GM12878 (cell line): ENCODE results near the gene TAS2R13. TPM values are rescaled to one million over a fixed set of nuclear protein-coding genes. Genes with fewer than 3 reads are reported as not detected.

ENCODE experiments used
- ATAC-seq: fragments of 200-7000 bp; cut with Tn5 transposase; 3 replicates; pipeline ENCODE4 v1.9.1; 2020; ENCODE audit warnings: mild to moderate bottlenecking, moderate library complexity
- BruUV-seq: library from RNA; stranded (reverse); fragments of 400-500 nt; replicated peaks from 2 replicates; lab custom pipeline; 2021; lab: Mats Ljungman, UMichigan
- CTCF ChIA-PET: fragments of 300-600 bp; sonication (Branson Sonifier 250); formaldehyde crosslinking; extraction: SDS; loops from one replicate; lab custom pipeline; 2021; ENCODE audit warnings: inconsistent platforms; lab: Yijun Ruan, JAX
- POLR2A ChIA-PET: fragments of 350-600 bp; formaldehyde crosslinking; extraction: SDS; loops from one replicate; lab custom pipeline; 2021; ENCODE audit warnings: inconsistent platforms; lab: Charles Lee
- RAD21 ChIA-PET: fragments of 300-600 bp; sonication (Branson Sonifier 250); formaldehyde crosslinking; loops from one replicate; lab custom pipeline; 2023; ENCODE audit warnings: antibody characterized with exemption; ENCODE audit not compliant: unreplicated experiment; lab: Charles Lee
- SMC1A ChIA-PET: fragments of 300-600 bp; sonication (Branson Sonifier 250); formaldehyde crosslinking; loops from one replicate; lab custom pipeline; 2023; ENCODE audit not compliant: unreplicated experiment, uncharacterized antibody; lab: Charles Lee
- DNase-seq: peaks from one replicate; pipeline ENCODE4 v3.0.0-alpha.2; 2011; ENCODE audit warnings: low read depth, low spot score
- FAIRE-seq: peaks from 3 replicates; lab custom pipeline; 2011; peaks lifted over from hg19 to GRCh38; lab: Jason Lieb, UNC
- H2AFZ ChIP-seq: 2 replicates; pipeline ENCODE4 v1.6.0; 2011; ENCODE audit warnings: low read depth, low read length, control low read depth; ENCODE audit not compliant: control insufficient read depth
- H3K27ac ChIP-seq: 2 replicates; pipeline ENCODE4 v1.5.1; 2011; ENCODE audit warnings: control low read depth; ENCODE audit not compliant: control insufficient read depth, insufficient read depth
- H3K27me3 ChIP-seq, 2 experiments: replicated peaks in 1 of 2; 2 replicates each; pipeline versions ENCODE4 v1.6.0 to v1.6.1; 2011; ENCODE audit warnings: low read length in 1 of 2; ENCODE audit not compliant: control insufficient read depth in 2 of 2, insufficient read depth in 2 of 2
- H3K36me3 ChIP-seq, 2 experiments: 2 replicates each; pipeline ENCODE4 v1.5.1; 2011; ENCODE audit warnings: low read length in 1 of 2; ENCODE audit not compliant: control insufficient read depth in 2 of 2, insufficient read depth in 2 of 2
- H3K4me1 ChIP-seq: 2 replicates; pipeline ENCODE4 v1.6.1; 2011; ENCODE audit warnings: mild to moderate bottlenecking, low read length, moderate library complexity, mixed read lengths; ENCODE audit not compliant: control insufficient read depth, insufficient read depth
- H3K4me2 ChIP-seq: 2 replicates; pipeline ENCODE4 v1.6.0; 2011; ENCODE audit warnings: control low read depth; ENCODE audit not compliant: control insufficient read depth, insufficient read depth
- H3K4me3 ChIP-seq: fragments of 200-600 bp; sonication (generic); 2 replicates; pipeline ENCODE4 v1.5.1; 2016
- H3K79me2 ChIP-seq: 2 replicates; pipeline ENCODE4 v1.6.0; 2011; ENCODE audit warnings: low read length; ENCODE audit not compliant: control insufficient read depth, insufficient read depth
- H3K9ac ChIP-seq: 2 replicates; pipeline ENCODE4 v1.8.0; 2011; ENCODE audit warnings: low read length, control low read depth, mixed read lengths; ENCODE audit not compliant: control insufficient read depth, insufficient read depth
- H3K9me3 ChIP-seq: replicated peaks from 3 replicates; pipeline ENCODE4 v1.5.1; 2011; ENCODE audit warnings: mild to moderate bottlenecking, low read length; ENCODE audit not compliant: control insufficient read depth, insufficient read depth
- H4K20me1 ChIP-seq: 2 replicates; pipeline ENCODE4 v1.6.0; 2011; ENCODE audit not compliant: control insufficient read depth, insufficient read depth
- EP300 ChIP-seq, 2 experiments: fragments of 150-350 bp in 1 of 2; IDR thresholded peaks; 2 replicates each; pipeline ENCODE4 v1.6.1; 2011 to 2012; ENCODE audit warnings: low read depth in 2 of 2, low read length in 2 of 2, borderline replicate concordance in 1 of 2, improper control_type of control experiment in 1 of 2, inconsistent platforms in 1 of 2; ENCODE audit not compliant: control insufficient read depth in 1 of 2
- GABPA ChIP-seq: IDR thresholded peaks from 2 replicates; pipeline ENCODE4 v1.6.1; 2014; ENCODE audit warnings: antibody characterized with exemption, low read depth, mild to moderate bottlenecking, inconsistent platforms
- HDAC2 ChIP-seq: fragments of 200-600 bp; sonication (generic); IDR thresholded peaks from 2 replicates; pipeline ENCODE4 v1.6.1; 2017
- IRF4 ChIP-seq: IDR thresholded peaks from 2 replicates; pipeline ENCODE4 v1.6.1; 2011; ENCODE audit warnings: low read depth, low read length
- RAD21 ChIP-seq: IDR thresholded peaks from 2 replicates; pipeline ENCODE4 v1.6.1; 2011; ENCODE audit warnings: mild to moderate bottlenecking, low read depth, low read length, moderate library complexity; ENCODE audit not compliant: insufficient read depth
- RELA ChIP-seq: fragments of 450-650 bp; IDR thresholded peaks from 2 replicates; pipeline ENCODE4 v1.8.0; 2014; ENCODE audit warnings: borderline replicate concordance; ENCODE audit not compliant: partially characterized antibody
- SKIL ChIP-seq: fragments of 450-650 bp; IDR thresholded peaks from 2 replicates; pipeline ENCODE4 v1.6.1; 2017; ENCODE audit warnings: mild to moderate bottlenecking, low read depth, inconsistent platforms; ENCODE audit not compliant: poor library complexity, severe bottlenecking
- YBX1 ChIP-seq: fragments of 450-650 bp; IDR thresholded peaks from 2 replicates; pipeline ENCODE4 v1.6.1; 2016; ENCODE audit warnings: antibody characterized with exemption
- WGBS: methylation state at CpG from one replicate; pipeline ENCODE4 v1.1.6; 2016; ENCODE audit warnings: low lambda C conversion rate; ENCODE audit not compliant: insufficient replicate concordance, insufficient coverage; ENCODE audit errors: missing lambda C conversion rate; 5-methylcytosine and 5-hydroxymethylcytosine counted together
- in situ Hi-C: fragments of 300-500 bp; cut with MboI; formaldehyde crosslinking; loops from 9 replicates; pipeline ENCODE4 v1.14.3; 2018; ENCODE audit warnings: mixed read lengths
- intact Hi-C: fragments of 100-400 bp; cut with micrococcal nuclease; formaldehyde crosslinking; loops from one replicate; pipeline ENCODE4 v1.14.2; 2022; ENCODE audit not compliant: unreplicated experiment
- polyA plus RNA-seq, 11 experiments: library from polyadenylated mRNA; depleted of rRNA in 4 of 11; unstranded in 6 of 11; stranded (reverse) in 5 of 11; fragments of >200 nt; fragmentation: Nextera tagmentation in 4 of 11; fragmentation: Illumina TruSeq in 1 of 11; extraction: Ambion mirVana in 4 of 11; extraction: Trizol in 1 of 11; gene quantifications; 1 replicate in 1 of 11; 2 replicates in 10 of 11; pipeline versions ENCODE4 v1.2.1 to v1.2.3, GENCODE V29; 2011 to 2016; ENCODE audit warnings: inconsistent platforms in 2 of 11, missing spikeins in 2 of 11, low read depth in 1 of 11
- total RNA-seq, 4 experiments: library from RNA; depleted of rRNA in 3 of 4; stranded (reverse); fragments of >200 nt in 3 of 4; fragmentation: Illumina TruSeq in 1 of 4; extraction: Trizol in 1 of 4; gene quantifications; 2 replicates each; pipeline versions ENCODE4 v1.2.1 to v1.2.3, GENCODE V29; 2013 to 2021

Gene TAS2R13
- total and polyA plus RNA-seq, 10 of the 15 experiments (the other 5 are each of a cell fraction or from before 2014, with no cell fraction given), result 0.12 to 2.2 (median 0.65) TPM; not detected in 4

- Histone ChIP-seq H3K4me1 (no peaks in the 10 kb centered on the region), H3K9ac (no peak within 1 kb of the TSS), H3K36me3 (no peaks in the 10 kb centered on the region), H3K4me3 (no peak within 1 kb of the TSS), H3K27ac (no peak within 1 kb of the TSS), H3K27me3 (no peaks in the 10 kb centered on the region), H3K79me2 (no peaks in the 10 kb centered on the region), H2AFZ (no peak within 1 kb of the TSS), H4K20me1 (no peaks in the 10 kb centered on the region), H3K9me3 (no peaks in the 10 kb centered on the region), H3K4me2 (no peak within 1 kb of the TSS)
- SMC1A ChIA-PET, result interaction anchor here (1.1 kb wide), 1 partner anchor 25 kb away, joined by 3 read pairs; no protein-coding TSS in a partner anchor
- DNase-seq (no peak), ATAC-seq (no peak), FAIRE-seq (peak; percentile 31)
- POLR2A ChIA-PET, result interaction anchor here (0.7 kb wide), 2 partner anchors 57 to 528 kb away, joined by 4 to 5 read pairs; no protein-coding TSS in a partner anchor
- 94% methylated on average over 1 of the region's 1 CpG for WGBS
- BruUV-seq, result no TSS peak
- TF ChIP-seq HDAC2 (no peak), GABPA (no peak), EP300 (IDR thresholded peaks at IDR 0.05; ENCODE audit: borderline replicate concordance in 1 of 2, control insufficient read depth in 1 of 2, low read depth in 2 of 2, low read length in 2 of 2) (no peak), RAD21 (no peak), IRF4 (no peak), SKIL (no peak), YBX1 (no peak), RELA (no peak)
- intact Hi-C loops, result no loop called here
- RAD21 ChIA-PET, result no interaction called here
- in situ Hi-C loops, result no loop called here
- CTCF ChIA-PET, result no interaction called here
Measured at GRCh38 chr12:10939163-10939562, 29.8 kb upstream of the TAS2R13 start, which contains the start of gene TAS2R14. Gene TAS2R14, minus strand, starts transcription at chr12:10939263. Its CDS starts 56 bp downstream, at chr12:10939207.
